VCaP (cell line): Measurements from ENCODE around the gene TRPM3.
A peak's percentile ranks its signal among the peaks of the same experiment; 100 is the strongest.
"Not testable (repeated sequence)": the region's sequence is repeated elsewhere in the genome, so short reads cannot be mapped to it uniquely, and the experiment has no call there.

Experiments used
- H3K27ac ChIP-seq: fragments of 450-650 bp; 2 replicates; pipeline ENCODE4 v1.5.1; 2017
- TF ChIP-seq, protein P1 (sequence below): fragments of 450-650 bp; conservative IDR thresholded peaks from 2 replicates; pipeline ENCODE4 v1.5.1; 2017; ENCODE audit warnings: mild to moderate bottlenecking, moderate library complexity

TRPM3 gene

GRCh38 chr9:70658765-70659164, 462.7 kb downstream of the TRPM3 start:
- TF ChIP-seq, protein P1, sequence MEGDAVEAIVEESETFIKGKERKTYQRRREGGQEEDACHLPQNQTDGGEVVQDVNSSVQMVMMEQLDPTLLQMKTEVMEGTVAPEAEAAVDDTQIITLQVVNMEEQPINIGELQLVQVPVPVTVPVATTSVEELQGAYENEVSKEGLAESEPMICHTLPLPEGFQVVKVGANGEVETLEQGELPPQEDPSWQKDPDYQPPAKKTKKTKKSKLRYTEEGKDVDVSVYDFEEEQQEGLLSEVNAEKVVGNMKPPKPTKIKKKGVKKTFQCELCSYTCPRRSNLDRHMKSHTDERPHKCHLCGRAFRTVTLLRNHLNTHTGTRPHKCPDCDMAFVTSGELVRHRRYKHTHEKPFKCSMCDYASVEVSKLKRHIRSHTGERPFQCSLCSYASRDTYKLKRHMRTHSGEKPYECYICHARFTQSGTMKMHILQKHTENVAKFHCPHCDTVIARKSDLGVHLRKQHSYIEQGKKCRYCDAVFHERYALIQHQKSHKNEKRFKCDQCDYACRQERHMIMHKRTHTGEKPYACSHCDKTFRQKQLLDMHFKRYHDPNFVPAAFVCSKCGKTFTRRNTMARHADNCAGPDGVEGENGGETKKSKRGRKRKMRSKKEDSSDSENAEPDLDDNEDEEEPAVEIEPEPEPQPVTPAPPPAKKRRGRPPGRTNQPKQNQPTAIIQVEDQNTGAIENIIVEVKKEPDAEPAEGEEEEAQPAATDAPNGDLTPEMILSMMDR: no peak

GRCh38 chr9:70656281-70656680, 465.1 kb downstream of the TRPM3 start:
- TF ChIP-seq, protein P1: no peak
- no peak overlapping the region for H3K27ac ChIP-seq

More at GRCh38 chr9:70658765-70659164, 462.7 kb downstream of the TRPM3 start:
- no peak overlapping the region for H3K27ac ChIP-seq

- no peak overlapping the region for H3K27ac ChIP-seq
- TF ChIP-seq, protein P1: no peak
Measured at GRCh38 chr9:70654144-70654543, 467.3 kb downstream of the TRPM3 start.

- not testable (repeated sequence) for H3K27ac ChIP-seq
Measured at GRCh38 chr9:70644627-70645026, 476.8 kb downstream of the TRPM3 start.

DNA sequence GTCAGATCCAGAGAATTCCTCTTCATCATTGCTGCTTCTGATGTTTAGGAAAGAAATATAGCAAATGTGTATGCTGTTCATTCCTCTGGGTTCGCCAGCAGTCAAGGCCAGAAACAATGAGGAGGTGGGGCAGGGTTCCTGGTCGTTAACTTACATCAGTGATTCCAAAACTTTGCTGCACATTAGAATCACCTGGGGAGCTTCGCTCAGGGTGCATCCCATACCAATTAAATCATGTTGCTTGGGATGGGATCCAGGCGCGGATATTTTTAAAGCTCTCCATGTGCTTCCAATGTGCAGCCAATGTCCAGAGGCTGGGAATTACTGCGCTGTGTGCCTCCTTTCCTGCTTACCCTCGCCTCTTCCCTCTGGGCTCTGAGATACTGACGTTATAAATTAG, 479.1 kb downstream of the TRPM3 start:
- TF ChIP-seq, protein P1: no peak
- H3K27ac ChIP-seq: peak overlapping the region; percentile 18; the same call in 1 of the 2 replicates

GRCh38 chr9:70641631-70642030, 479.8 kb downstream of the TRPM3 start:
- H3K27ac ChIP-seq: no peak overlapping the region; the same call in 1 of the 2 replicates
- TF ChIP-seq, protein P1: no peak

- peak overlapping the region; percentile 54; the same call in 1 of the 2 replicates for H3K27ac ChIP-seq
- TF ChIP-seq, protein P1: no peak
Measured at GRCh38 chr9:70641031-70641430, 480.4 kb downstream of the TRPM3 start.

DNA sequence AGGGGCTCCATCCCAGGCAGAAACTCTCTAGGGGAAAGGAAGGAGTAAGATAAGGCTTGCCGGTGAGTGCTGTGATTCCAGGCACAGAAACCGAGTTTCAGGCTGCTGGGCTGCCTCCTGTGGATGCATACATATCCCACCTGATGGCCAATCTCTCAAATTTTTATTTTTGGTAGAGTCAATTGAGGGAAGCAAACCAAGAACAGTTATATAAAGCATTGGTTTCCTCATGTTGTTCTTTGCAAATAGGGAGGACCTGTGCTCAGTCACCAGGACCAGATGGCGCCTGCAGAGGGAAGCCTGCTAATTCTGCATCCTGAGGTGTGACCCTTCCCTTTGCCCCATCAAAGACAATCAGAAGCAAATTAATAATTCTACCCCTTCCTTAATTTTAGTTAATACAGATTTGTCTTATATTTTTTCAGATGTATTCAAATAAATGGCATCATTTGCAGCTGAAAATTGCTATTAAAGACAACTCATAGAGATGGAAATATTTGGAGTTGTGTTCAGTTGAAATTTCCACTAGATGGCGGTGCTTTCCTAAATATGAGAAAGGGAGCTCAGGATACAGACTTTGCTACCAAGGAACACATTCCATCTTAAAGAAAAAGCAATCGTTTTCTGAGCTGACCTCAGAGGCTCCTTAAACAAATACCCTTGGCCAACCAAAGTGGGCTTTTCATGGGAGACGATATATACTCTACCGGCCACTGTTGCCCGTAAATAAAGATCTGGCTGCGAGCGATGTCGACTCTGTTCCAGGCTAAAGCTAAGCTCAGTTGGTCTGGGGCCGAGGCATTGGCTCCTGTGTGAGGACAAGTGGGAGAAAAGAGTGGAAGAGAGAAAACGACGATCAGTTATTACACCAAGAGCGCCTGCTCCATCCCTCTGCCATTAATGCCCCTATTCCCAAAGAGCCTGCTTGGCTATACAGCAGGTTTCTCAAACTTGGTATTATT, 481.3 kb downstream of the TRPM3 start:
- TF ChIP-seq, protein P1: peak; percentile 74
- peak overlapping the region; percentile 54; the same call in 1 of the 2 replicates for H3K27ac ChIP-seq
